Right ventricle myocardium superior (tissue), 1 donor: ENCODE data around the gene KLK2. TPM values are rescaled to one million over a fixed set of nuclear protein-coding genes. Genes with fewer than 3 reads are reported as not detected.
A peak's percentile ranks its signal among the peaks of the same experiment; 100 is the strongest.

Experiments
- ATAC-seq: fragments of 200-7000 bp; cut with Tn5 transposase; one replicate; pipeline ENCODE4 v1.9.1; 2020; ENCODE audit warnings: mild to moderate bottlenecking; ENCODE audit not compliant: poor library complexity
- DNase-seq: peaks from one replicate; pipeline ENCODE4 v3.0.0-alpha.2; 2020
- intact Hi-C: fragments of 100-400 bp; cut with DNase I; formaldehyde crosslinking; loops from one replicate; pipeline ENCODE4 v1.11.2; 2022
- total RNA-seq: library from RNA; stranded (reverse); fragmentation: NEBNext Ultra II Directional; extraction: Animal tissue kit (Norgen Biotek cat#: 25700); gene quantifications from one replicate; pipeline ENCODE4 v1.2.1, GENCODE V29; 2021
- donor health status: DM: no; HTN: yes; CAD: no; lungs with severe emphysema.

The KLK2 gene
- total RNA-seq, 1 donor from 2014 or later: not detected

DNA sequence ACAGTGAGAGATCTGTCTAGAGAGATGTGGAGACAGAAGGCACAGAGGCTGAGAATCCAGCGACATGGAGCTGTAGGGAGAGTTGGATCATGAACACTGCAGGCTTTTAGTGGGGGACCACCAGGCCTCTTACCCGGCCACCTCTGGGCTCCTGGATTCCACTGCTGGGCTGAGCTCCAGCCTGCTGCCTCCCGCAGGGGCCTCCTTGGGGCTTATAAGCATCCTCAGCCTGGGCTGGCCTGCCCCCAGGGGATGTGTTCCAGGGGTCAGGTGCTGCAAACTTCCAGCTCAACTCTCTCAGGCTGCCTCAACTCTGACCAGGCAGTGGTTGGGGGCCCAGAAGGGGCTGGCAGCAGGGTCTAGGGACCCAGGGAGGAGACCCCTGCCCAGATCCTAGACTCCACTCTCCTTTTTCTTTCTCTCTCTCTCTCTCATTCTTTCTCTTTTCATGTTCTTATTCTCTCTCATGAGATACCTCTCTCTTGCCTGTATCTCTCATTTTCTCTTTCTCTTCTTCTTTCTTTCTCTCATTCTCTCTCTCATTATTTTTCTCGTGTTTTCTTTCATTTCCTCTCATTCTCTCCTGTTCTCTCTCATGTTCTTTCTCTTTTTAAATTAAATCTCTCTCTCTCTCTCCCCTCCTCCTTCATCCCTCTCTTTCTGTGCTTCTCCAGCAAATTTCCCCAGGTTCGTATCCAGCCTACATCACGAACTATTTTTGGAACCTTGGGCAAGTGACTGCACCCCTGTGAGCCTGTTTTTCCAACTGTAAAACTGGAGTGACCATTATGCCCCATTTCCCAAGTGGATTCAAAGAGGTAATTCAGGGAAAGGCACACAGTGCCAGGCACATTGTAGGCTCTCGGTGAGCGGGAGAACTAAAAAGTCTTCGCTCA is 38.2 kb downstream of the KLK2 start, which contains the start of gene KLK4:
TSS of gene KLK4 (minus strand) at position 190 of the 896 bp plus-strand sequence. CDS start 657 bp downstream, outside the sequence.
- no peak for DNase-seq
- no peak for ATAC-seq
- intact Hi-C loops: no loop called here

DNA sequence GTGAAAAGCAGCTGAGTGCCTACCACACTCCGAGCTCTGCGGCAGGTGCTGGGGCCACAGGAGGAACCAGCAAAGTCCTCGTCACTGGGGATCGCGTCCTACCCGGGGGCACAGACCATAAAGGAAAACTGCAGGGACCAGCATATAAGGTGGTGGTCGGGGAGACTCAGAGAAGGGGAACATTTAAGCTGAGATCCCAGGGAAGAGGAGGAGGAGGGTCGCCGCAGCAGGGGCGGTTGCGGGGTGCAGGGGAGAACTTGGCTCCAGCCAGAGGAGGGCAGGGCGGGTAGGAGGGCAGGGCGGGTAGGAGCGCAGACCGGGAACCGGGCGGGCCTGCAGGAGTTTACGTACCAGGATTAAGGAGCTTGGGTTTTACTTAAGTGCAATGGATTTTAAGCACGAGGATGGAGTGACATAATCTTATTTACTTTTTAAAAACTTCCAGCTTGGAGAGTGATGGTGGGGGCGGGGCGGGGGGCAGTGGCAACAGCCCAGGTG is 38.9 kb downstream of the KLK2 start:
- intact Hi-C loops: no loop called here
- DNase-seq (no peak), ATAC-seq (no peak)

DNA sequence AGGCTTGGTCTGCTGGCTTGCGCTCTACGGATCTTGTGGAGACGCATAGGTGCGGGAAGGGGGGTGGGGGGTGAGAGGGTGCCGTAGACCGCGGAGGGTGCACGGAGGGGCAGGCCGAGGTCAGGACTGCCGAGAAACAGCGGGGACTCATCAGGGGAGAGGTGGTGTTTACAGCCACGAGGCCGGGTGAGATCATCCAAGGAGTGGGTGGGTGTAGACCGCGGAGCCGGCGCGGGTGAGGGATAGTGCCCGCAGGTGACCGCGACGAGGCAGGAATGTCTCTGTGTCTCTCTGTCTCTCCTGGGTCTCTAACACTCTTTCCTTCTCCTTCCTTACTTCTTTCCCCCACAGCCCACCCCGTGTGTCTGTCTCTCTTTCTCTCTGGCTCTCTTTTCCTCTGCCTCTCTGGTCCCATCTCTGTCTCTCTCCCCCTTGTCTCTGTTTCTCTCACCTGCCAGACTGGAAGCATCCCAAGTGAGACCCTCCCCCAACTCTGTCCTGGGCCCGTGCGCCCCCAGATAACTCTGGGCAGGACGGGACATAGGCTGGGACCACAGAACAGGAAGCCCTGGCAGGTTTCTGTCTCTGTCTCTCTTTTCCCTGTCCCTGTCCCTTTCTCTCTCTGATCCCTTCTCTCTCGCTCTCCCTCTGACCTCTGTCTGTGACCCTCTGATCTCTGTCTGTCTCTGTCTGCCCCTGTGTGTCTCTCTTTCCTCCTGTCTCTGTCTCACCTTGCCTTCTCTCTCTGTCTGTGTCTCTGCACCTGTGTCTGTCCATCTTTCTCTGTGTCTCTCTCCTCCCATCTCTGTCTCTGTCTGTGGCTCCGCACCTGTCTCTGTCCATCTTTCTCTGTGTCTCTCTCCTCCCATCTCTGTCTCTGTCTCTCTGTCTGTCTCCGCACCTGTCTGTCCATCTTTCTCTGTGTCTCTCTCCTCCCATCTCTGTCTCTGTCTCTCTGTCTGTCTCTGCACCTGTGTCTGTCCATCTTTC is 39.8 kb downstream of the KLK2 start:
- no peak for ATAC-seq
- intact Hi-C loops: no loop called here
- DNase-seq: no peak

DNA sequence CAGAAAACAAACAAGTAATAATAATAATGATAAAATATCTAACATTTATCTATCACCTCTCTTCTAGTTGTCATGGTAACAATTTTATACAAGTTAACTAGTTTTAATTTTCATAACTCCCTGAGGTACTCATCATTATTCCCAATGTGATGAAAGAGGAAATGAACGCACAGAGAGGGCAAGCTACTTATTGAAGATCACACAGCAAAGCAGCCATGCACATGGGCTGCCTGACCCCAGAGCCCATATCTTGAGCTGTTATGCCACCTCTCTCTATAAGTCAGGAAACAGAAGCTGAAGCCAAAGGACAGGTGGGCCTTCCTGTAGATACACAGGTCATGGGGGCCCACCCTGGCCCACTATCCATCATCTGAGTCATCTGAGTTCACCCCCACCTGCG is 42.8 kb downstream of the KLK2 start:
- no peak for ATAC-seq
- intact Hi-C loops: no loop called here

DNA sequence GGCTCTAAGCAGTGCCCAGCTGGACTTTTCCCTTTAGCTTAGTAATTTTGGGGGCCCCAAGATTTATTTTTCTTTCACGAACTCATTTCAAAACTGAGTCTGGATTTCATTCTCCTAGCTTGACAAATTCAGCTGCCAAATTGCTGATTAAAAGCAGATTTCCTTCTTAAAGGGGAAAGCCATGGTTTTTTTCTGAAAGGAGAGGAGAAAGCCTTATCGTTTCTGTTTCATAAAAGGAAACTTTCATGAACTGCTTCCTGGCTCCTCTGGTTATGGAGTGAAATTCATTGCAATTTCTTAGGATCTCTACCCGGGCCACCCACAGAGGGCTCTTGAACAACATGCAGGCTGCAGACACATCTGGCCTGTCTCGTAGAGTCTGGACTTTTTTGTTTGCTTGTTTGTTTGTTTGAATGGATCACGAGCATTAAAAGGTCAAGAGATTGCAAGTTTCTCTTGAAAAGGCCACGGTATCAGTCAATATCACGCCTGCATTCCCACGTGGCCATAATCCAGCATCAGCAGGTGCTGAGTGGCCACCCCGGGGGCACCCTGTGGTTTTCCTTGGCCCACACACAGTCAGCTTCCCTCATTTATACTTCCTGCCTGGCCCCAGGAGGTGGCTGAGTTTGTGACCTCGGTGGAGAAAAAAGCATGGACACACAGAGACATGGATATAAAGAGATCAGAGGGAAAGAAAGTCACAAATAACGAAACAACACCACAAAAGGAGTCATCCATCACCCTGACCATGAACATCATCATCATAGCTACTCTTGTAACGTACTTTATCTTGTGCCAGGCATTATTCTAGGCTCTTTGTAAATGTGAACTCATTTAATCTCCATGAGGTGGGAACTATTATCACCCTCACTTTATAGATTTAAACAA is 48.4 kb downstream of the KLK2 start:
- DNase-seq (no peak), ATAC-seq (no peak)
- intact Hi-C loops: loop anchor here (10.0 kb wide), 2 partner anchors 173 to 557 kb away; partner anchors contain the start of gene NAPSA

More for the DNA sequence above, 42.8 kb downstream of the KLK2 start:
- no peak for DNase-seq

DNA sequence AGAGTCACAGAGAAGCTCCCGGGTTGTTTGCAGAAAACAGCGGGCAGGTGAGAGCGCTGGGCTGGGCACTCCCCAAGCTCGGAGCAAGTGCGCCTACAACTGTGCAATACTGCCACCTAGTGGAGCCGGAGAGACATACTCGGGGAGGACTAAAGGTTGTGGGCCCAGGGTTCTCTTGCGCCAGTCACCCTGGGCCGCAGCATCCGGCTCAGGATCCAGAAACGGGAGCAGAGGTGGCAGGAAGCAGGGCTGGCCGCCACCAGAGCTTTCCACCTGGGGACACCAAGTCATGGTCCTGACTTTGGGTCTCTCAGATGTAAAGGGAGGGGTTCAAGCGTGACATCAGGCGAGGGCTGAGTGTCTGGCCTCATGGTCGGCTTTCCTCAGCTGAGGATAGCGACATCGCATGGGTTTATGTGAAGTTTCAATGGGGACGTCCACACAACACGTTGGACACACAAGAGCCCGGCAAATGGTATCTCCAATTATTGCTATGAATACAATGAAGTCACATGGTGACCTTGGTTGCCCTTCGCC is 49.1 kb downstream of the KLK2 start:
- ATAC-seq: peak; percentile 90
- DNase-seq: peak; percentile 63
- intact Hi-C loops: loop anchor here (10.0 kb wide), 2 partner anchors 172 to 558 kb away; partner anchors contain the start of gene NAPSA

DNA sequence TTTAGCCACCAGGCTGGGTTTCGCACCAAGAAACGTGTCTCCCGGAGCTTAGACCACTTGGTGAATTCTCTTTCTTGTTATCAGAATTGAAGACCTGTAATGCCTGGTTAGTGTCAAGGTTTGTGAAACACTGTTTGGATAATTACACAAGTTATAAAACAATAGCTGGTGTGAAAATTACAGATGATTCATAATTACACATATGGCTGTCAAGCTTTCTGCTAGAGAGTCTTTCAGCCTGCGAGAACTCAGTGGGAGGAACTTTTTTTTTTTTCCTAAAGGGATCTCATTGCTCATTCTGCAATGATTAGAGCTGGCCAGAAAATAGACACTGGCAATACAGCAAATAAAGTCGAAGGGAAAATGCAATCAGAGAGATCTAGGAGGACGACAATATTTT is 51.3 kb downstream of the KLK2 start:
- no peak for DNase-seq
- ATAC-seq: no peak
- intact Hi-C loops: loop anchor here (10.0 kb wide), 2 partner anchors 170 to 560 kb away; partner anchors contain the start of gene NAPSA

DNA sequence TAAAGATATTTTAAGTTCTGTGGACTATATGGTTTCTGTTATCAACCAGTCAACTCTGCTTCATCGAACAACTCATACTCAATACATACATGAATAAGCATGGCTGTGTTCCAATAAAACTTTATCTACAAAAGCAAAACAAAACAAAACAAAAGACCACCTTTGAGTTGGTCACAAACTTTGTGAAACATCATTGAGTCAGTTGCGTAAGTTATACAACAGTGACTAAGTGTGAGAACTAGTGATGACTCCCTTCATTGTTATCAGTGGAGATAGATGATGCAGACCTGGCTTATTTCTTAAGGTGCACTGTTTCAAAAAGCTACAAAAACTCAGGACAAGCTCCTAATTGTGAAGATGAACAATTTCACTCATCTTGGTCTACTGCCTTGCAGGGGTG is 52.5 kb downstream of the KLK2 start:
- no peak for ATAC-seq
- DNase-seq: no peak
- intact Hi-C loops: loop anchor here (10.0 kb wide), 2 partner anchors 169 to 561 kb away; partner anchors contain the start of gene NAPSA

DNA sequence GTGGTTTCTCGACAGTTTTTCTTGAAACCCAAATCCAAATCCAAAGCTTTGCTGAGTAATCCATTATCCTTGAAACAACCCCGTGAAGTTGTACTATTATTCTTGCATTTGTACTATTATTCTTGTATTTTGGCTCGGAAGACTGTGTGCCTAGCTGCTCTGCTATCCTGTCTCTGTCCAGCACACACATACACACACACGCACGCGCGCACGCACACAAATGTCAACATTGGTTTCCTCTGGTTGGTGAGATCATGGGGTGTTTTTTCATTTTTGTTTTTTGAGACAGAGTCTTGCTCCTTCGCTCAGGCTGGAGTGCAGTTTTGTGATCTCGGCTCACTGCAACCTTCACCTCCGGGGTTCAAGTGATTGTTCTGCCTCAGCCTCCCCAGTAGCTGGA is 52.9 kb downstream of the KLK2 start:
- no peak for ATAC-seq
- intact Hi-C loops: loop anchor here (10.0 kb wide), 2 partner anchors 169 to 561 kb away; partner anchors contain the start of gene NAPSA
- DNase-seq: no peak

DNA sequence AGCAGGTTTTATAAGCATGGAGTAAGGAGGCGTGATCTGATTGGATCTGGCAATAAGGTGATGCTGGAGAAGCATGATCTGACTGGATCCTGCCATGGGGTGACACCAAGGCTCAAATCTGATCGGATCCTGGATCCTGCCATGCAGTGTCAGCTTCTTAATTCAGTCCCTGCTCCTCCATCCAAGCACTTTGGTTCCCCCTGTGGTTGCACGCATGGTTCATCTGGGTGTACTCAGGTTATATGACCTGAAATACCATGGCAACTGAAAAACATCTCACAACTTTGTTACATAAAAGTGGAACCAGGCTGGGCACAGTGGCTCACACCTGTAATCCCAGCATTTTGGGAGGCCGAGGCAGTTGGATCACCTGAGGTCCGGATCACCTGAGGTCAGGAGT is 55.6 kb downstream of the KLK2 start:
- intact Hi-C loops: loop anchor here (10.0 kb wide), 2 partner anchors 166 to 564 kb away; partner anchors contain the start of gene NAPSA
- ATAC-seq (no peak), DNase-seq (no peak)

Other genes starting within 250 kb of the KLK2 start
- gene SYT3, start 233.6 kb upstream of the KLK2 start, total RNA-seq: 0.11 TPM
- gene C19orf81, start 224.0 kb upstream of the KLK2 start, total RNA-seq: 2.5 TPM
- 0.40 TPM for gene SHANK1, start 153.6 kb upstream of the KLK2 start, total RNA-seq
- gene CLEC11A, start 150.1 kb upstream of the KLK2 start, total RNA-seq: 3.0 TPM
- gene GPR32, start 103.0 kb upstream of the KLK2 start, total RNA-seq: not detected
- gene ACP4, start 83.0 kb upstream of the KLK2 start, total RNA-seq: not detected
- gene KLK1, start 49.7 kb upstream of the KLK2 start, total RNA-seq: not detected
- gene KLK15, start 39.9 kb upstream of the KLK2 start, total RNA-seq: not detected
- gene KLK3, start 18.5 kb upstream of the KLK2 start, total RNA-seq: not detected
- not detected for gene KLK4, start 38.0 kb downstream of the KLK2 start, total RNA-seq
- not detected for gene KLK5, start 79.6 kb downstream of the KLK2 start, total RNA-seq
- gene KLK6, start 96.2 kb downstream of the KLK2 start, total RNA-seq: not detected
- not detected for gene KLK7, start 110.5 kb downstream of the KLK2 start, total RNA-seq
- gene KLK8, start 128.2 kb downstream of the KLK2 start, total RNA-seq: not detected
- not detected for gene KLK10, start 146.3 kb downstream of the KLK2 start, total RNA-seq
- gene KLK11, start 153.2 kb downstream of the KLK2 start, total RNA-seq: not detected
- gene KLK12, start 161.6 kb downstream of the KLK2 start, total RNA-seq: not detected
- not detected for gene KLK13, start 191.7 kb downstream of the KLK2 start, total RNA-seq
- 1.9 TPM for gene KLK14, start 209.4 kb downstream of the KLK2 start, total RNA-seq
- gene CTU1, start 235.0 kb downstream of the KLK2 start, total RNA-seq: 4.9 TPM